GM12878 (cell line): ENCODE measurements around the gene LIX1. TPM values are rescaled to one million over a fixed set of nuclear protein-coding genes. Genes with fewer than 3 reads are reported as not detected.

Source experiments
- ATAC-seq: fragments of 200-7000 bp; cut with Tn5 transposase; 3 replicates; pipeline ENCODE4 v1.9.1; 2020; ENCODE audit warnings: mild to moderate bottlenecking, moderate library complexity
- BruUV-seq: library from RNA; stranded (reverse); fragments of 400-500 nt; replicated peaks from 2 replicates; lab custom pipeline; 2021; lab: Mats Ljungman, UMichigan
- CTCF ChIA-PET: fragments of 300-600 bp; sonication (Branson Sonifier 250); formaldehyde crosslinking; extraction: SDS; loops from one replicate; lab custom pipeline; 2021; ENCODE audit warnings: inconsistent platforms; lab: Yijun Ruan, JAX
- POLR2A ChIA-PET: fragments of 350-600 bp; formaldehyde crosslinking; extraction: SDS; loops from one replicate; lab custom pipeline; 2021; ENCODE audit warnings: inconsistent platforms; lab: Charles Lee
- RAD21 ChIA-PET: fragments of 300-600 bp; sonication (Branson Sonifier 250); formaldehyde crosslinking; loops from one replicate; lab custom pipeline; 2023; ENCODE audit warnings: antibody characterized with exemption; ENCODE audit not compliant: unreplicated experiment; lab: Charles Lee
- SMC1A ChIA-PET: fragments of 300-600 bp; sonication (Branson Sonifier 250); formaldehyde crosslinking; loops from one replicate; lab custom pipeline; 2023; ENCODE audit not compliant: unreplicated experiment, uncharacterized antibody; lab: Charles Lee
- DNase-seq: peaks from one replicate; pipeline ENCODE4 v3.0.0-alpha.2; 2011; ENCODE audit warnings: low read depth, low spot score
- FAIRE-seq: peaks from 3 replicates; lab custom pipeline; 2011; peaks lifted over from hg19 to GRCh38; lab: Jason Lieb, UNC
- H2AFZ ChIP-seq: 2 replicates; pipeline ENCODE4 v1.6.0; 2011; ENCODE audit warnings: low read depth, low read length, control low read depth; ENCODE audit not compliant: control insufficient read depth
- H3K27ac ChIP-seq: 2 replicates; pipeline ENCODE4 v1.5.1; 2011; ENCODE audit warnings: control low read depth; ENCODE audit not compliant: control insufficient read depth, insufficient read depth
- H3K27me3 ChIP-seq, 2 experiments: replicated peaks in 1 of 2; 2 replicates each; pipeline versions ENCODE4 v1.6.0 to v1.6.1; 2011; ENCODE audit warnings: low read length in 1 of 2; ENCODE audit not compliant: control insufficient read depth in 2 of 2, insufficient read depth in 2 of 2
- H3K36me3 ChIP-seq, 2 experiments: 2 replicates each; pipeline ENCODE4 v1.5.1; 2011; ENCODE audit warnings: low read length in 1 of 2; ENCODE audit not compliant: control insufficient read depth in 2 of 2, insufficient read depth in 2 of 2
- H3K4me1 ChIP-seq: 2 replicates; pipeline ENCODE4 v1.6.1; 2011; ENCODE audit warnings: mild to moderate bottlenecking, low read length, moderate library complexity, mixed read lengths; ENCODE audit not compliant: control insufficient read depth, insufficient read depth
- H3K4me2 ChIP-seq: 2 replicates; pipeline ENCODE4 v1.6.0; 2011; ENCODE audit warnings: control low read depth; ENCODE audit not compliant: control insufficient read depth, insufficient read depth
- H3K4me3 ChIP-seq: fragments of 200-600 bp; sonication (generic); 2 replicates; pipeline ENCODE4 v1.5.1; 2016
- H3K79me2 ChIP-seq: 2 replicates; pipeline ENCODE4 v1.6.0; 2011; ENCODE audit warnings: low read length; ENCODE audit not compliant: control insufficient read depth, insufficient read depth
- H3K9ac ChIP-seq: 2 replicates; pipeline ENCODE4 v1.8.0; 2011; ENCODE audit warnings: low read length, control low read depth, mixed read lengths; ENCODE audit not compliant: control insufficient read depth, insufficient read depth
- H3K9me3 ChIP-seq: replicated peaks from 3 replicates; pipeline ENCODE4 v1.5.1; 2011; ENCODE audit warnings: mild to moderate bottlenecking, low read length; ENCODE audit not compliant: control insufficient read depth, insufficient read depth
- H4K20me1 ChIP-seq: 2 replicates; pipeline ENCODE4 v1.6.0; 2011; ENCODE audit not compliant: control insufficient read depth, insufficient read depth
- BMI1 ChIP-seq: fragments of 450-650 bp; IDR thresholded peaks from 2 replicates; pipeline ENCODE4 v1.6.1; 2016; ENCODE audit warnings: mild to moderate bottlenecking, moderate library complexity, borderline replicate concordance
- CREB1 ChIP-seq: IDR thresholded peaks from 2 replicates; pipeline ENCODE4 v1.6.1; 2012; ENCODE audit warnings: low read depth, mild to moderate bottlenecking, inconsistent platforms
- ELK1 ChIP-seq: IDR thresholded peaks from 2 replicates; pipeline ENCODE4 v1.6.1; 2012; ENCODE audit warnings: low read depth, low read length, improper control_type of control experiment
- ESRRA ChIP-seq: IDR thresholded peaks from 2 replicates; pipeline ENCODE4 v1.6.1; 2012; ENCODE audit warnings: mild to moderate bottlenecking, low read length, improper control_type of control experiment
- EZH2 ChIP-seq: IDR thresholded peaks from 2 replicates; pipeline ENCODE4 v1.6.1; 2012; ENCODE audit warnings: low read depth, mild to moderate bottlenecking, control low read depth, inconsistent platforms, low read length, borderline replicate concordance; ENCODE audit not compliant: control insufficient read depth
- KAT2A ChIP-seq: conservative IDR thresholded peaks from 2 replicates; pipeline ENCODE4 v1.6.1; 2011; ENCODE audit warnings: low read depth, low read length; ENCODE audit not compliant: control insufficient read depth
- NFIC ChIP-seq: IDR thresholded peaks from 2 replicates; pipeline ENCODE4 v1.6.1; 2012; ENCODE audit warnings: low read depth, mild to moderate bottlenecking, inconsistent platforms, low read length, moderate library complexity
- NFXL1 ChIP-seq: fragments of 450-650 bp; IDR thresholded peaks from 2 replicates; pipeline ENCODE4 v1.6.1; 2017; ENCODE audit warnings: antibody characterized with exemption, mild to moderate bottlenecking, borderline replicate concordance
- REST ChIP-seq: IDR thresholded peaks from 2 replicates; pipeline ENCODE4 v1.6.1; 2012; ENCODE audit warnings: mild to moderate bottlenecking, low read depth, low read length
- USF1 ChIP-seq: IDR thresholded peaks from 2 replicates; pipeline ENCODE4 v1.6.1; 2011; ENCODE audit warnings: borderline replicate concordance, low read depth, mild to moderate bottlenecking, moderate library complexity, mixed read lengths, low read length; ENCODE audit not compliant: insufficient read depth; ENCODE audit errors: extremely low read length
- ZSCAN29 ChIP-seq: fragments of 450-650 bp; IDR thresholded peaks from 2 replicates; pipeline ENCODE4 v1.6.1; 2017; ENCODE audit warnings: mild to moderate bottlenecking, moderate library complexity
- in situ Hi-C: fragments of 300-500 bp; cut with MboI; formaldehyde crosslinking; loops from 9 replicates; pipeline ENCODE4 v1.14.3; 2018; ENCODE audit warnings: mixed read lengths
- intact Hi-C: fragments of 100-400 bp; cut with micrococcal nuclease; formaldehyde crosslinking; loops from one replicate; pipeline ENCODE4 v1.14.2; 2022; ENCODE audit not compliant: unreplicated experiment
- polyA plus RNA-seq, 11 experiments: library from polyadenylated mRNA; depleted of rRNA in 4 of 11; unstranded in 6 of 11; stranded (reverse) in 5 of 11; fragments of >200 nt; fragmentation: Nextera tagmentation in 4 of 11; fragmentation: Illumina TruSeq in 1 of 11; extraction: Ambion mirVana in 4 of 11; extraction: Trizol in 1 of 11; gene quantifications; 1 replicate in 1 of 11; 2 replicates in 10 of 11; pipeline versions ENCODE4 v1.2.1 to v1.2.3, GENCODE V29; 2011 to 2016; ENCODE audit warnings: inconsistent platforms in 2 of 11, missing spikeins in 2 of 11, low read depth in 1 of 11
- total RNA-seq, 4 experiments: library from RNA; depleted of rRNA in 3 of 4; stranded (reverse); fragments of >200 nt in 3 of 4; fragmentation: Illumina TruSeq in 1 of 4; extraction: Trizol in 1 of 4; gene quantifications; 2 replicates each; pipeline versions ENCODE4 v1.2.1 to v1.2.3, GENCODE V29; 2013 to 2021

The LIX1 gene
- total and polyA plus RNA-seq, 10 of the 15 experiments (the other 5 are each of a cell fraction or from before 2014, with no cell fraction given), result 0.02 to 0.07 (median 0.04) TPM; not detected in 5

GRCh38 chr5:97076098-97076497, 66.3 kb downstream of the LIX1 start:
- ChIA-PET RAD21 (no interaction called here), POLR2A (no interaction called here), CTCF (interaction anchor here (1.8 to 2.1 kb wide), 2 partner anchors 8 to 86 kb away, joined by 4 to 5 read pairs; no protein-coding TSS in a partner anchor), SMC1A (interaction anchor here (0.6 to 1.9 kb wide), 3 partner anchors 16 to 283 kb away, joined by 3 to 4 read pairs (median 3); no protein-coding TSS in a partner anchor)
- ATAC-seq (no peak), FAIRE-seq (no peak), DNase-seq (no peak)
- no peak overlapping the region for H3K4me2 ChIP-seq
- H2AFZ ChIP-seq, result no peak overlapping the region
- no peak overlapping the region for H3K9ac ChIP-seq
- intact Hi-C loops (no loop called here), in situ Hi-C loops (no loop called here)
- no peaks in the 10 kb centered on the region for H3K4me1 ChIP-seq
- H3K27ac ChIP-seq, result no peak overlapping the region
- no peak overlapping the region for H3K4me3 ChIP-seq
- no peak for TF ChIP-seq ESRRA
- no peak for TF ChIP-seq USF1
- TF ChIP-seq EZH2, result no peak
- TF ChIP-seq KAT2A, result no peak
- no peak for TF ChIP-seq BMI1
- TF ChIP-seq NFXL1, result no peak
- TF ChIP-seq REST, result no peak
- TF ChIP-seq ZSCAN29, result no peak
- TF ChIP-seq NFIC, result no peak
- TF ChIP-seq ELK1, result no peak
- no peak for TF ChIP-seq CREB1
- H3K36me3 ChIP-seq, result no peaks in the 10 kb centered on the region
- H4K20me1 ChIP-seq, result no peaks in the 10 kb centered on the region
- no TSS peak for BruUV-seq
- H3K27me3 ChIP-seq, result no peaks in the 10 kb centered on the region
- H3K79me2 ChIP-seq, result no peaks in the 10 kb centered on the region
- no peaks in the 10 kb centered on the region for H3K9me3 ChIP-seq
